K562 (cell line): ENCODE data around the gene KCNN4. TPM values are rescaled to one million over a fixed set of nuclear protein-coding genes. Genes with fewer than 3 reads are reported as not detected.

Experiments used
- ARNT ChIP-seq, 2 experiments: fragments of 450-650 bp; IDR thresholded peaks; 2 replicates each; pipeline ENCODE4 v1.6.1; 2016; ENCODE audit warnings: mild to moderate bottlenecking in 1 of 2
- ATF6 ChIP-seq: sonication (generic); formaldehyde crosslinking; IDR thresholded peaks from 2 replicates; pipeline ENCODE4 v1.4.0; 2020; ENCODE audit warnings: mild to moderate bottlenecking, missing genetic modification reagents
- CHD4 ChIP-seq: fragments of 200-600 bp; sonication (generic); IDR thresholded peaks from 3 replicates; pipeline ENCODE4 v1.6.1; 2012; ENCODE audit warnings: low read depth, mild to moderate bottlenecking, mixed read lengths, low read length, inconsistent platforms; ENCODE audit not compliant: insufficient read depth, insufficient replicate concordance, poor library complexity, severe bottlenecking
- CREB3 ChIP-seq: fragments of 450-650 bp; conservative IDR thresholded peaks from 2 replicates; pipeline ENCODE4 v1.6.1; 2016; ENCODE audit warnings: missing genetic modification characterization, low read depth, mild to moderate bottlenecking, missing compliant biosample characterization, moderate library complexity
- HDAC1 ChIP-seq, 2 experiments: fragments of 450-650 bp; IDR thresholded peaks; 2 replicates each; pipeline ENCODE4 v1.6.1; 2016 to 2017; ENCODE audit warnings: inconsistent platforms in 1 of 2, mild to moderate bottlenecking in 1 of 2, moderate library complexity in 1 of 2
- HMG20B ChIP-seq: fragments of 250-450 bp; sonication (Bioruptor Pico); IDR thresholded peaks from 2 replicates; pipeline ENCODE4 v1.5.0; 2021; ENCODE audit warnings: mild to moderate bottlenecking
- LEF1 ChIP-seq: fragments of 450-650 bp; IDR thresholded peaks from 2 replicates; pipeline ENCODE4 v1.6.1; 2016; ENCODE audit warnings: mild to moderate bottlenecking
- MIER1 ChIP-seq: fragments of 450-650 bp; IDR thresholded peaks from 2 replicates; pipeline ENCODE4 v1.6.1; 2016; ENCODE audit warnings: antibody characterized with exemption, mild to moderate bottlenecking, low read depth
- PRPF4 ChIP-seq: fragments of 200-400 bp; formaldehyde crosslinking; IDR thresholded peaks from one replicate; pipeline ENCODE4 v1.6.1; 2017; ENCODE audit warnings: low read length, low read depth, mild to moderate bottlenecking; ENCODE audit not compliant: insufficient read depth, poor library complexity, severe bottlenecking
- SIX5 ChIP-seq, 2 experiments: IDR thresholded peaks; 2 replicates each; pipeline ENCODE4 v1.6.1; 2011; ENCODE audit warnings: low read length in 2 of 2, borderline replicate concordance in 1 of 2, low read depth in 1 of 2, mild to moderate bottlenecking in 1 of 2, moderate library complexity in 1 of 2; ENCODE audit not compliant: insufficient read depth in 1 of 2
- TEAD1 ChIP-seq, 2 experiments: fragments of 450-650 bp in 1 of 2; sonication (generic) in 1 of 2; formaldehyde crosslinking; IDR thresholded peaks; 2 replicates each; pipeline versions ENCODE4 v1.4.0 to v1.8.0; 2020 to 2022; ENCODE audit warnings: mild to moderate bottlenecking in 2 of 2, missing genetic modification reagents in 1 of 2
- TSC22D4 ChIP-seq: fragments of 450-650 bp; IDR thresholded peaks from 2 replicates; pipeline ENCODE4 v1.6.1; 2016; ENCODE audit warnings: missing genetic modification characterization, missing biosample characterization, control low read depth
- ZFPM2 ChIP-seq: fragments of 250-450 bp; sonication (Bioruptor Pico); IDR thresholded peaks from 2 replicates; pipeline ENCODE4 v1.5.1; 2022; ENCODE audit warnings: mild to moderate bottlenecking
- ZNF23 ChIP-seq: fragments of 250-450 bp; sonication (Bioruptor Pico); IDR thresholded peaks from 2 replicates; pipeline ENCODE4 v1.4.0; 2020; ENCODE audit warnings: mild to moderate bottlenecking
- ZNF280B ChIP-seq: fragments of 250-450 bp; sonication (Bioruptor Pico); IDR thresholded peaks from 2 replicates; pipeline ENCODE4 v1.5.1; 2021; ENCODE audit warnings: mild to moderate bottlenecking
- ZNF639 ChIP-seq, 2 experiments: fragments of 200-800 bp in 1 of 2; sonication (Bioruptor generic) in 1 of 2; sonication (generic) in 1 of 2; formaldehyde crosslinking in 1 of 2; IDR thresholded peaks in 1 of 2; conservative IDR thresholded peaks in 1 of 2; 2 replicates each; pipeline versions ENCODE4 v1.5.0 to v1.6.1; 2016 to 2020; ENCODE audit warnings: missing compliant biosample characterization in 1 of 2, missing genetic modification characterization in 1 of 2, missing genetic modification reagents in 1 of 2
- ZNF695 ChIP-seq: fragments of 450-650 bp; formaldehyde crosslinking; IDR thresholded peaks from 2 replicates; pipeline ENCODE4 v1.4.0; 2020; ENCODE audit warnings: mild to moderate bottlenecking, moderate library complexity
- ZNF707 ChIP-seq: fragments of 250-450 bp; sonication (Bioruptor Pico); conservative IDR thresholded peaks from 2 replicates; pipeline ENCODE4 v1.8.0; 2022; ENCODE audit warnings: inconsistent platforms, mild to moderate bottlenecking, moderate library complexity
- ZNF77 ChIP-seq: fragments of 250-450 bp; sonication (Bioruptor Pico); IDR thresholded peaks from 2 replicates; pipeline ENCODE4 v1.5.0; 2020
- polyA plus RNA-seq, 8 experiments: library from polyadenylated mRNA; depleted of rRNA in 4 of 8; stranded (reverse) in 5 of 8; unstranded in 3 of 8; fragments of >200 nt; fragmentation: Nextera tagmentation in 2 of 8; fragmentation: Illumina TruSeq in 1 of 8; extraction: Ambion mirVana in 2 of 8; extraction: Trizol in 1 of 8; gene quantifications; 2 replicates each; pipeline versions ENCODE4 v1.2.1 to v1.2.3, GENCODE V29; 2011 to 2014; ENCODE audit warnings: inconsistent platforms in 1 of 8, missing spikeins in 1 of 8
- total RNA-seq, 7 experiments: library from RNA; depleted of rRNA in 6 of 7; stranded (reverse); fragments of >200 nt in 6 of 7; fragmentation: Illumina TruSeq in 2 of 7; extraction: Trizol in 2 of 7; gene quantifications; 2 replicates each; pipeline versions ENCODE4 v1.2.1 to v1.2.3, GENCODE V29; 2011 to 2021; ENCODE audit warnings: low replicate concordance in 1 of 7

The KCNN4 gene
- total and polyA plus RNA-seq, 9 of the 15 experiments (the other 6 are each of a cell fraction or from before 2014, with no cell fraction given): 0.53 to 37.7 (median 25.9) TPM

- TF ChIP-seq ATF6 (CRISPR knock-in tag) (no peak; the same call in 1 of the 2 replicates), ARNT (IDR thresholded peaks at IDR 0.05) (peak; percentile 45 to 60; a peak in 1 of 4 replicates), ZFPM2 (CRISPR knock-in tag) (no peak), HMG20B (CRISPR knock-in tag) (no peak), SIX5 (IDR thresholded peaks at IDR 0.05; ENCODE audit: borderline replicate concordance in 1 of 2, insufficient read depth in 1 of 2, low read depth in 1 of 2, low read length in 2 of 2) (no peak), LEF1 (peak; percentile 97), HDAC1 (IDR thresholded peaks at IDR 0.05) (peak; percentile 66 to 92; a peak in 3 of 4 replicates), ZNF707 (CRISPR knock-in tag) (no peak), TEAD1 (CRISPR knock-in tag; IDR thresholded peaks at IDR 0.05) (peak; percentile 14 to 97; a peak in 2 of 4 replicates), CHD4 (no peak), ZNF77 (0 out of 2 replicates have a peak, but pooled peaks have one; percentile 47), MIER1 (no peak), ZNF639 (CRISPR knock-in tag; conservative IDR thresholded peaks at IDR 0.05 in 1 of 2, IDR thresholded peaks at IDR 0.05 in 1 of 2) (peak in 1 of 2 experiments; percentile 95; a peak in 2 of 4 replicates), ZNF23 (CRISPR knock-in tag) (no peak), PRPF4 (no peak), TSC22D4 (tag) (no peak), CREB3 (peak; percentile 90), ZNF280B (CRISPR knock-in tag) (no peak), ZNF695 (CRISPR knock-in tag) (no peak)
These were observed 6.5 kb downstream of the KCNN4 start (continued) for GRCh38 chr19:43774103-43774939.
